ENCODE results near the gene CD72. TPM values are rescaled to one million over a fixed set of nuclear protein-coding genes. Genes with fewer than 3 reads are reported as not detected.
"Not testable (repeated sequence)": the region's sequence is repeated elsewhere in the genome, so short reads cannot be mapped to it uniquely, and the experiment has no call there.

CD72 gene
- polyA plus RNA-seq, 1 experiment, result 1.7 TPM

DNA sequence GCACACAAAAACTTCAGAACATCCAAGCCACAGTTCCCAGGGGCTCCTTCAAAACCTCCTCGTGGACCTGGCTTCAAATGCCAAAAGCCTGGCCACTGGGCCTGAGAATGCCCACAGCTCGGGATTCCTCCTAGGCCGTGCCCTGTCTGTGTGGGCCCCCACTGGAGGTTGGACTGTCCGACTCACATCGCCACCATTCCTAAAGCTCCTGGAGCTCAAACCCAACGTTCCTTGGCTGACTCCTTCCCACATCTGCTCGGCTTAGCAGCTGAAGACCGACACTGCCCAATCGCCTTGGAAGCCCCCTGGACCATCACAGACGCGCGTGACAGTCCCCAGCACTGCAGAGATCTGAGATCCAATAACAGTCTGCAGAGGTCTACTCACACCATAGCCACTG lies 24.8 kb upstream of the CD72 start:
- no peak overlapping the region for H3K4me3 ChIP-seq (ENCODE audit: low read depth, low read length)
- no peaks in the 10 kb centered on the region for H3K27me3 ChIP-seq (ENCODE audit: control insufficient read depth, insufficient read depth, low read length)
- DNase-seq (ENCODE audit: low read depth), result no peak
- POLR2A ChIA-PET, result no interaction called here
- TF ChIP-seq, protein P1, sequence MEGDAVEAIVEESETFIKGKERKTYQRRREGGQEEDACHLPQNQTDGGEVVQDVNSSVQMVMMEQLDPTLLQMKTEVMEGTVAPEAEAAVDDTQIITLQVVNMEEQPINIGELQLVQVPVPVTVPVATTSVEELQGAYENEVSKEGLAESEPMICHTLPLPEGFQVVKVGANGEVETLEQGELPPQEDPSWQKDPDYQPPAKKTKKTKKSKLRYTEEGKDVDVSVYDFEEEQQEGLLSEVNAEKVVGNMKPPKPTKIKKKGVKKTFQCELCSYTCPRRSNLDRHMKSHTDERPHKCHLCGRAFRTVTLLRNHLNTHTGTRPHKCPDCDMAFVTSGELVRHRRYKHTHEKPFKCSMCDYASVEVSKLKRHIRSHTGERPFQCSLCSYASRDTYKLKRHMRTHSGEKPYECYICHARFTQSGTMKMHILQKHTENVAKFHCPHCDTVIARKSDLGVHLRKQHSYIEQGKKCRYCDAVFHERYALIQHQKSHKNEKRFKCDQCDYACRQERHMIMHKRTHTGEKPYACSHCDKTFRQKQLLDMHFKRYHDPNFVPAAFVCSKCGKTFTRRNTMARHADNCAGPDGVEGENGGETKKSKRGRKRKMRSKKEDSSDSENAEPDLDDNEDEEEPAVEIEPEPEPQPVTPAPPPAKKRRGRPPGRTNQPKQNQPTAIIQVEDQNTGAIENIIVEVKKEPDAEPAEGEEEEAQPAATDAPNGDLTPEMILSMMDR (IDR thresholded peaks at IDR 0.05; ENCODE audit: insufficient read depth, low read depth, low read length), result no peak
- CTCF ChIA-PET, result interaction anchor here (0.9 to 2.1 kb wide), 3 partner anchors 12 to 53 kb away, joined by 3 to 4 read pairs (median 3); no protein-coding TSS in a partner anchor
- H3K36me3 ChIP-seq (ENCODE audit: control insufficient read depth, insufficient read depth, low read length), result no peaks in the 10 kb centered on the region

DNA sequence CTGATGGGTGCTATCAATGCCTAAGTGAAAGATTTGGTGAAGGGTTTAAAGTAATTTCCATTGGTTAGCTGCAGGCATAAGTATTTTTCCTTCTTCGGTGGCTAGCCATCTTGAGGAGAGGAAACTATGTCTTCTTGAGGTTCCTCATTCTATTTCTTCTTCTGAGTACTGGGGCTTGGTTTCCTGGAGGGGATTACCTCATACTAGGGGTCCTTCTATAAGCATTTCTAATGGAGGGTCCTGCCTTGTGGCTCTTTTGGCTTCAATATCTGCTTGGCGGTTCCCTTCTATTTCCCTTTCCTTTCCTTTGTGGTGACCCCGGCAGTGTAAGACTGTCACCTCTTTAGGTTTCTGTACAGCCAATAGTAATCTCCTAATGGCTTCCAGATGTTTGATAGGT lies 23.3 kb upstream of the CD72 start:
- H3K4me3 ChIP-seq (ENCODE audit: low read depth, low read length); H3K36me3 ChIP-seq (ENCODE audit: control insufficient read depth, insufficient read depth, low read length); DNase-seq (ENCODE audit: low read depth); H3K27me3 ChIP-seq (ENCODE audit: control insufficient read depth, insufficient read depth, low read length); POLR2A ChIA-PET: not testable (repeated sequence)
- CTCF ChIA-PET, result interaction anchor here (2.1 kb wide), 1 partner anchor 11 kb away, joined by 4 read pairs; no protein-coding TSS in a partner anchor

DNA sequence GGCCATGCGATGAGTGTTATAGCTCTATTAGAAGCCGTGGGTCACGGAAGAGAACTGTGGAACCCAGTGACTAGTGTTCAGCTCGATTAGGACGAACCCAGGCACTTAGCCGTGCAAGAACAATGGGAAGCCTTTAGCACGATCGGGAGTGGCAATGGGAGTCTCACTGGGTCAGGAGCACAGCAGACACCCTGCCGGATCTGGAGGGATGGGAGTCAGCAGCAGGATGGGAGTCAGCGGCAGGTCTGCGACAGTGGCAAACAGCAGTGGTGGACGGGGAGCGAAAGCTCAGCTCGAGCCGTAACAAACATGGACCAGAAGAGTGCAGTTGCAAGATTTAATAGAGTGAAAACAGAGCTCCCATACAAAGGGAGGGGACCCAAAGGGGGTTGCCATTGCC lies 22.2 kb upstream of the CD72 start:
- CTCF ChIA-PET, result interaction anchor here (0.6 to 1.7 kb wide), 3 partner anchors 18 to 29 kb away, joined by 3 to 8 read pairs (median 3); partner anchors contain the start of gene CCDC107
- H3K36me3 ChIP-seq (ENCODE audit: control insufficient read depth, insufficient read depth, low read length); POLR2A ChIA-PET; H3K27me3 ChIP-seq (ENCODE audit: control insufficient read depth, insufficient read depth, low read length); DNase-seq (ENCODE audit: low read depth); H3K4me3 ChIP-seq (ENCODE audit: low read depth, low read length): not testable (repeated sequence)

- no peaks in the 10 kb centered on the region for H3K27me3 ChIP-seq (ENCODE audit: control insufficient read depth, insufficient read depth, low read length)
- no peaks in the 10 kb centered on the region for H3K36me3 ChIP-seq (ENCODE audit: control insufficient read depth, insufficient read depth, low read length)
- H3K4me3 ChIP-seq (ENCODE audit: low read depth, low read length), result no peak overlapping the region
- ChIA-PET POLR2A (no interaction called here), CTCF (interaction anchor here (0.6 to 1.7 kb wide), 3 partner anchors 19 to 28 kb away, joined by 3 to 8 read pairs (median 3); partner anchors contain the start of gene CCDC107)
- no peak for DNase-seq (ENCODE audit: low read depth)
- TF ChIP-seq, protein P1 (IDR thresholded peaks at IDR 0.05; ENCODE audit: insufficient read depth, low read depth, low read length), result no peak
Observed at GRCh38 chr9:35639631-35640030, 21.4 kb upstream of the CD72 start.

- POLR2A ChIA-PET; H3K4me3 ChIP-seq (ENCODE audit: low read depth, low read length); DNase-seq (ENCODE audit: low read depth); H3K36me3 ChIP-seq (ENCODE audit: control insufficient read depth, insufficient read depth, low read length); H3K27me3 ChIP-seq (ENCODE audit: control insufficient read depth, insufficient read depth, low read length): not testable (repeated sequence)
- CTCF ChIA-PET, result interaction anchor here (1.7 kb wide), 1 partner anchor 28 kb away, joined by 8 read pairs; no protein-coding TSS in a partner anchor
Observed at GRCh38 chr9:35639225-35639624, 21.0 kb upstream of the CD72 start.

GRCh38 chr9:35638751-35639150 lies 20.5 kb upstream of the CD72 start:
- CTCF ChIA-PET, result interaction anchor here (0.7 kb wide), 1 partner anchor 12 kb away, joined by 3 read pairs; no protein-coding TSS in a partner anchor
- POLR2A ChIA-PET; DNase-seq (ENCODE audit: low read depth): not testable (repeated sequence)

DNA sequence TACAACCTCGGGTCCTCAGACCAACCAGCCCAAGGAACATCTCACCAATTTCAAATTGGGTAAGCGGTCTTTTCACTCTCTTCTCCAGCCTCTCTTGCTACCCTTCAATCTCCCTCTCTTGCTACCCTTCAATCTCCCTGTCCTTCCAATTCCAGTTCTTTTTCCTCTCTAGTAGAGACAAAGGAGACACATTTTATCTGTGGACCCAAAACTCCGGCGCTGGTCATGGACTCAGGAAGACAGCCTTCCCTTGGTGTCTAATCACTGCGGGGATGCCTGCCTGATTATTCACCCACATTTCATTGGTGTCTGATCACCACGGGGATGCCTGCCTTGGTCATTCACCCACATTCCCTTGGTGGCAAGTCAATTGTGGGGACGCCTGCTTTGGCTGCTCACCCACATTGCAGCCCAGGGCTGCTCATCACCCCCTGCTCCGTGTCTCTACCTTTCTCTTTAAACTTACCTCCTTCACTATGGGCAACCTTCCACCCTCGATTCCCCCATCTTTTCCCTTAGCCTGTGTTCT lies 19.3 kb upstream of the CD72 start:
- H3K36me3 ChIP-seq (ENCODE audit: control insufficient read depth, insufficient read depth, low read length); CTCF ChIA-PET; POLR2A ChIA-PET; H3K4me3 ChIP-seq (ENCODE audit: low read depth, low read length); H3K27me3 ChIP-seq (ENCODE audit: control insufficient read depth, insufficient read depth, low read length); DNase-seq (ENCODE audit: low read depth): not testable (repeated sequence)

More at GRCh38 chr9:35638751-35639150, 20.5 kb upstream of the CD72 start:
- H3K4me3 ChIP-seq (ENCODE audit: low read depth, low read length); H3K36me3 ChIP-seq (ENCODE audit: control insufficient read depth, insufficient read depth, low read length); H3K27me3 ChIP-seq (ENCODE audit: control insufficient read depth, insufficient read depth, low read length): not testable (repeated sequence)

DNA sequence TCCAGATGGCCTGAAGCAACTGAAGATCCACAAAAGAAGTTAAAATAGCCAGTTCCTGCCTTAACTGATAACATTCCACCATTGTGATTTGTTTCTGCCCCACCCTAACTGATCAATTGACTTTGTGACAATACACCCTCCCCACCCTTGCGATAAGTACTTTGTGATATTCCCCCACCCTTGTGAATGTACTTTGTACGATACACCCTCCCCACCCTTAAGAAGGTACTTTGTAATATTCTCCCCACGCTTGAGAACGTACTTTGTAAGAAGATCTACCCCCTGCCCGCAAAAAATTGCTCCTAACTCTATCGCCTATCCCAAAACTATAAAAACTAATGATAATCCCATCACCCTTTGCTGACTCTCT lies 18.6 kb upstream of the CD72 start:
- H3K4me3 ChIP-seq (ENCODE audit: low read depth, low read length); H3K36me3 ChIP-seq (ENCODE audit: control insufficient read depth, insufficient read depth, low read length); CTCF ChIA-PET; POLR2A ChIA-PET; DNase-seq (ENCODE audit: low read depth); H3K27me3 ChIP-seq (ENCODE audit: control insufficient read depth, insufficient read depth, low read length): not testable (repeated sequence)

Measured in BJ (cell line).